NT2/D1 (cell line): ENCODE data around the gene DENND4B.

Experiments
- SUZ12 ChIP-seq: IDR thresholded peaks from 2 replicates; pipeline ENCODE4 v1.6.1; 2011; ENCODE audit not compliant: insufficient read length, insufficient read depth; ENCODE audit errors: extremely low read depth
- YY1 ChIP-seq: IDR thresholded peaks from 2 replicates; pipeline ENCODE4 v1.6.1; 2011; ENCODE audit not compliant: insufficient read length, insufficient read depth
- ZNF274 ChIP-seq: IDR thresholded peaks from 2 replicates; pipeline ENCODE4 v1.6.1; 2011; ENCODE audit warnings: mild to moderate bottlenecking, low read depth, low read length

DNA sequence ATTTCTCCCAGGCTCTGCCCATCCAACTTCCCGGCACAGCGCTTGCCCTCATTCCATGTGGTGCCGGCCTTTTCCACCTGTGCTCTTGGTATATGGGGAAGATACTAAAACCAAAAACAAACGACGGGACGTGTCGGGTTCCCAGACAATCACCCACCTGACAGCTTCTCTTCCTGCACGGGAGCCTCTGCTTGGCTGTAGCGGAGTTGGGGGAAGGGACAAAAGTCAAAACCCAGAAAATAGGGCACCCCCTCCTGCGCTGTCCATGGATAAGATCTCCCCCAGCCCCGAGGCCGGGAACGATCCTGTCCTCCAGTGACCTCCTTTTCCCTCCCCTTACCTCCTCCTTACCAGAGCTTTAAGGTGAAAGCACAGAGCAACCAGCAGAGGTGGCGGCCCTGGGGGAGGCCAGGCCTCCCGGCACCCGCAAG lies 30.3 kb upstream of the DENND4B start:
- TF ChIP-seq ZNF274 (no peak), SUZ12 (no peak), YY1 (no peak)
